PC-3 (cell line): Measurements from ENCODE around the gene RAI14. TPM values are rescaled to one million over a fixed set of nuclear protein-coding genes. Genes with fewer than 3 reads are reported as not detected.

Experiments used
- ATAC-seq: fragments of 200-7000 bp; cut with Tn5 transposase; 2 replicates; pipeline ENCODE4 v1.9.1; 2020; ENCODE audit warnings: mild to moderate bottlenecking, moderate library complexity
- BruUV-seq: library from RNA; stranded (reverse); fragments of 400-500 nt; replicated peaks from 2 replicates; lab custom pipeline; 2021; lab: Mats Ljungman, UMichigan
- CTCF ChIA-PET: fragments of 300-600 bp; sonication (Branson Sonifier 250); formaldehyde crosslinking; loops from one replicate; lab custom pipeline; 2022; ENCODE audit warnings: antibody characterized with exemption; lab: Charles Lee
- POLR2A ChIA-PET: fragments of 300-600 bp; sonication (Branson Sonifier 250); formaldehyde crosslinking; loops from one replicate; lab custom pipeline; 2022; ENCODE audit warnings: antibody characterized with exemption; ENCODE audit not compliant: unreplicated experiment; lab: Charles Lee
- DNase-seq: peaks from one replicate; pipeline ENCODE4 v3.0.0-alpha.2; 2015
- H2AFZ ChIP-seq: fragments of 300-600 bp; sonication (generic); 2 replicates; pipeline ENCODE4 v1.6.0; 2016; ENCODE audit warnings: antibody characterized with exemption, low read length
- H3F3A ChIP-seq: fragments of 300-600 bp; sonication (generic); one replicate; pipeline ENCODE4 v1.6.0; 2017; ENCODE audit warnings: antibody characterized with exemption, low read length, control low read depth, mild to moderate bottlenecking; ENCODE audit not compliant: unreplicated experiment
- H3K27ac ChIP-seq: fragments of 300-600 bp; sonication (generic); 2 replicates; pipeline ENCODE4 v1.5.1; 2016; ENCODE audit warnings: mild to moderate bottlenecking, low read length
- H3K27me3 ChIP-seq: fragments of 300-600 bp; sonication (generic); 2 replicates; pipeline ENCODE4 v1.6.1; 2016; ENCODE audit warnings: low read length, mixed read lengths
- H3K36me3 ChIP-seq: fragments of 300-600 bp; sonication (generic); 2 replicates; pipeline ENCODE4 v1.6.1; 2016; ENCODE audit warnings: low read depth, mixed run types, low read length, mixed read lengths
- H3K4me1 ChIP-seq: fragments of 300-600 bp; sonication (generic); 2 replicates; pipeline ENCODE4 v1.5.1; 2016; ENCODE audit warnings: low read length; ENCODE audit not compliant: insufficient read depth
- H3K4me2 ChIP-seq: fragments of 300-600 bp; sonication (generic); 2 replicates; pipeline ENCODE4 v1.6.0; 2016; ENCODE audit warnings: low read length
- H3K4me3 ChIP-seq: fragments of 300-600 bp; sonication (generic); 2 replicates; pipeline ENCODE4 v1.5.1; 2016; ENCODE audit warnings: mild to moderate bottlenecking, low read length, mixed read lengths
- H3K79me2 ChIP-seq: fragments of 300-600 bp; sonication (generic); 2 replicates; pipeline ENCODE4 v1.6.1; 2017; ENCODE audit warnings: low read length, mixed read lengths
- H3K9ac ChIP-seq: fragments of 300-600 bp; sonication (generic); 2 replicates; pipeline ENCODE4 v1.6.0; 2016; ENCODE audit warnings: mild to moderate bottlenecking, low read length
- H3K9me2 ChIP-seq: fragments of 300-600 bp; sonication (generic); replicated peaks from 2 replicates; pipeline ENCODE4 v1.6.1; 2016; ENCODE audit warnings: mixed run types, low read length, mixed read lengths
- H3K9me3 ChIP-seq: fragments of 300-600 bp; sonication (generic); 2 replicates; pipeline ENCODE4 v1.6.1; 2016; ENCODE audit warnings: low read length, mixed read lengths
- H4K20me1 ChIP-seq: fragments of 300-600 bp; sonication (generic); 2 replicates; pipeline ENCODE4 v1.6.1; 2016; ENCODE audit warnings: low read length, mixed read lengths
- CTCF ChIP-seq: fragments of 300-600 bp; sonication (generic); conservative IDR thresholded peaks from 2 replicates; pipeline ENCODE4 v1.5.1; 2017; ENCODE audit warnings: antibody characterized with exemption, low read depth, mild to moderate bottlenecking, low read length
- EZH2 ChIP-seq: fragments of 300-600 bp; sonication (generic); IDR thresholded peaks from one replicate; pipeline ENCODE4 v1.6.1; 2017; ENCODE audit warnings: antibody characterized with exemption, mild to moderate bottlenecking, low read length; ENCODE audit not compliant: unreplicated experiment
- EZH2phosphoT487 ChIP-seq: fragments of 300-600 bp; sonication (generic); IDR thresholded peaks from 2 replicates; pipeline ENCODE4 v1.6.1; 2018; ENCODE audit warnings: mild to moderate bottlenecking, antibody characterized with exemption, low read length, borderline replicate concordance
- intact Hi-C: fragments of 100-400 bp; cut with micrococcal nuclease; formaldehyde crosslinking; loops from 2 replicates; pipeline ENCODE4 v1.9.0; 2023
- total RNA-seq: library from RNA; depleted of rRNA; stranded (reverse); fragments of >200 nt; gene quantifications from 2 replicates; pipeline ENCODE4 v1.2.3, GENCODE V29; 2014

The RAI14 gene
- total RNA-seq, 1 experiment from 2014 or later: 73.5 TPM

GRCh38 chr5:34663771-34664496, 7.8 kb downstream of the RAI14 start:
- ChIA-PET CTCF (no interaction called here), POLR2A (interaction anchor here (0.6 kb wide), 1 partner anchor 61 kb away, joined by 3 read pairs; no protein-coding TSS in a partner anchor)
- intact Hi-C loops: no loop called here
- no TSS peak for BruUV-seq
- Histone ChIP-seq H3K4me2 (no peak overlapping the region), H3K79me2 (peaks cover 97% of the 10 kb centered on the region), H4K20me1 (peaks cover 36% of the 10 kb centered on the region), H3K27ac (no peak overlapping the region), H3K27me3 (no peaks in the 10 kb centered on the region), H2AFZ (no peak overlapping the region), H3K9ac (no peak overlapping the region), H3K36me3 (peaks cover 49% of the 10 kb centered on the region), H3K9me2 (no peaks in the 10 kb centered on the region), H3K4me3 (no peak overlapping the region), H3K4me1 (peaks cover 16% of the 10 kb centered on the region; the same call in 1 of the 2 replicates), H3F3A (no peaks in the 10 kb centered on the region), H3K9me3 (no peaks in the 10 kb centered on the region)
- DNase-seq (no peak), ATAC-seq (no peak)
- TF ChIP-seq CTCF (no peak), EZH2phosphoT487 (no peak), EZH2 (no peak)

GRCh38 chr5:34666392-34667080, 10.4 kb downstream of the RAI14 start:
- ATAC-seq (no peak), DNase-seq (no peak)
- H3K79me2 ChIP-seq: peaks cover 97% of the 10 kb centered on the region
- no peaks in the 10 kb centered on the region for H3F3A ChIP-seq
- H3K9me2 ChIP-seq: no peaks in the 10 kb centered on the region
- peaks cover 43% of the 10 kb centered on the region for H3K36me3 ChIP-seq
- TF ChIP-seq EZH2phosphoT487: no peak
- no peak for TF ChIP-seq EZH2
- no peak for TF ChIP-seq CTCF
- intact Hi-C loops: no loop called here
- peaks cover 25% of the 10 kb centered on the region; the same call in 1 of the 2 replicates for H4K20me1 ChIP-seq
- no peak overlapping the region for H2AFZ ChIP-seq
- ChIA-PET POLR2A (no interaction called here), CTCF (no interaction called here)
- BruUV-seq: no TSS peak
- no peak overlapping the region for H3K27ac ChIP-seq
- no peaks in the 10 kb centered on the region for H3K4me1 ChIP-seq
- no peak overlapping the region for H3K4me2 ChIP-seq
- no peak overlapping the region for H3K4me3 ChIP-seq
- no peaks in the 10 kb centered on the region for H3K27me3 ChIP-seq
- H3K9ac ChIP-seq: no peak overlapping the region
- no peaks in the 10 kb centered on the region for H3K9me3 ChIP-seq

- Histone ChIP-seq H3K4me1 (peaks cover 6% of the 10 kb centered on the region; the same call in 1 of the 2 replicates), H3K27ac (no peak overlapping the region), H3K9ac (no peak overlapping the region), H3K79me2 (peaks cover 97% of the 10 kb centered on the region), H3K4me2 (no peak overlapping the region), H3K36me3 (peaks cover 36% of the 10 kb centered on the region), H2AFZ (no peak overlapping the region), H3K9me2 (no peaks in the 10 kb centered on the region), H3K4me3 (no peak overlapping the region), H3K9me3 (no peaks in the 10 kb centered on the region), H3F3A (no peaks in the 10 kb centered on the region), H3K27me3 (no peaks in the 10 kb centered on the region), H4K20me1 (peaks cover 19% of the 10 kb centered on the region; the same call in 1 of the 2 replicates)
- no peak for TF ChIP-seq EZH2phosphoT487
- no peak for TF ChIP-seq CTCF
- TF ChIP-seq EZH2: no peak
- no TSS peak for BruUV-seq
- ChIA-PET CTCF (no interaction called here), POLR2A (no interaction called here)
- no peak for ATAC-seq
- no peak for DNase-seq
- intact Hi-C loops: no loop called here
Observed at GRCh38 chr5:34667705-34668104, 11.6 kb downstream of the RAI14 start.
